Ishikawa (cell line): ENCODE results near the gene PDZRN3.

ENCODE experiments used
- CEBPB ChIP-seq: IDR thresholded peaks from 2 replicates; pipeline ENCODE4 v1.6.1; 2012
- CREB1 ChIP-seq: IDR thresholded peaks from 2 replicates; pipeline ENCODE4 v1.6.1; 2012; ENCODE audit warnings: low read depth
- EGR1 ChIP-seq: IDR thresholded peaks from 2 replicates; pipeline ENCODE4 v1.6.1; 2012
- EP300 ChIP-seq: IDR thresholded peaks from 2 replicates; pipeline ENCODE4 v1.6.1; 2012; ENCODE audit warnings: borderline replicate concordance
- FOXM1 ChIP-seq: IDR thresholded peaks from 2 replicates; pipeline ENCODE4 v1.6.1; 2012; ENCODE audit warnings: low read depth, borderline replicate concordance
- MAX ChIP-seq: IDR thresholded peaks from 2 replicates; pipeline ENCODE4 v1.6.1; 2012
- NFIC ChIP-seq: IDR thresholded peaks from 2 replicates; pipeline ENCODE4 v1.6.1; 2012
- RAD21 ChIP-seq: IDR thresholded peaks from 2 replicates; pipeline ENCODE4 v1.6.1; 2012; ENCODE audit warnings: low read depth
- TAF1 ChIP-seq: IDR thresholded peaks from 2 replicates; pipeline ENCODE4 v1.6.1; 2012; ENCODE audit warnings: low read depth, mild to moderate bottlenecking
- TCF12 ChIP-seq: IDR thresholded peaks from 2 replicates; pipeline ENCODE4 v1.6.1; 2012; ENCODE audit warnings: low read depth
- TEAD4 ChIP-seq: IDR thresholded peaks from 2 replicates; pipeline ENCODE4 v1.6.1; 2012
- YY1 ChIP-seq: IDR thresholded peaks from 2 replicates; pipeline ENCODE4 v1.6.1; 2012; ENCODE audit warnings: low read depth
- ZBTB7A ChIP-seq: IDR thresholded peaks from 2 replicates; pipeline ENCODE4 v1.6.1; 2012; ENCODE audit warnings: low read depth
- TF ChIP-seq, protein P1 (sequence below): IDR thresholded peaks from 2 replicates; pipeline ENCODE4 v1.6.1; 2012
- TF ChIP-seq, protein P2 (sequence below): IDR thresholded peaks from 2 replicates; pipeline ENCODE4 v1.6.1; 2012; ENCODE audit warnings: low read depth, mild to moderate bottlenecking

The PDZRN3 gene

GRCh38 chr3:73609315-73609641, 15.5 kb downstream of the PDZRN3 start:
- TF ChIP-seq NFIC = no peak
- TF ChIP-seq EP300 = no peak
- TF ChIP-seq, protein P1, sequence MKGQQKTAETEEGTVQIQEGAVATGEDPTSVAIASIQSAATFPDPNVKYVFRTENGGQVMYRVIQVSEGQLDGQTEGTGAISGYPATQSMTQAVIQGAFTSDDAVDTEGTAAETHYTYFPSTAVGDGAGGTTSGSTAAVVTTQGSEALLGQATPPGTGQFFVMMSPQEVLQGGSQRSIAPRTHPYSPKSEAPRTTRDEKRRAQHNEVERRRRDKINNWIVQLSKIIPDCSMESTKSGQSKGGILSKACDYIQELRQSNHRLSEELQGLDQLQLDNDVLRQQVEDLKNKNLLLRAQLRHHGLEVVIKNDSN = no peak
- TF ChIP-seq TAF1 = no peak
- TF ChIP-seq, protein P2, sequence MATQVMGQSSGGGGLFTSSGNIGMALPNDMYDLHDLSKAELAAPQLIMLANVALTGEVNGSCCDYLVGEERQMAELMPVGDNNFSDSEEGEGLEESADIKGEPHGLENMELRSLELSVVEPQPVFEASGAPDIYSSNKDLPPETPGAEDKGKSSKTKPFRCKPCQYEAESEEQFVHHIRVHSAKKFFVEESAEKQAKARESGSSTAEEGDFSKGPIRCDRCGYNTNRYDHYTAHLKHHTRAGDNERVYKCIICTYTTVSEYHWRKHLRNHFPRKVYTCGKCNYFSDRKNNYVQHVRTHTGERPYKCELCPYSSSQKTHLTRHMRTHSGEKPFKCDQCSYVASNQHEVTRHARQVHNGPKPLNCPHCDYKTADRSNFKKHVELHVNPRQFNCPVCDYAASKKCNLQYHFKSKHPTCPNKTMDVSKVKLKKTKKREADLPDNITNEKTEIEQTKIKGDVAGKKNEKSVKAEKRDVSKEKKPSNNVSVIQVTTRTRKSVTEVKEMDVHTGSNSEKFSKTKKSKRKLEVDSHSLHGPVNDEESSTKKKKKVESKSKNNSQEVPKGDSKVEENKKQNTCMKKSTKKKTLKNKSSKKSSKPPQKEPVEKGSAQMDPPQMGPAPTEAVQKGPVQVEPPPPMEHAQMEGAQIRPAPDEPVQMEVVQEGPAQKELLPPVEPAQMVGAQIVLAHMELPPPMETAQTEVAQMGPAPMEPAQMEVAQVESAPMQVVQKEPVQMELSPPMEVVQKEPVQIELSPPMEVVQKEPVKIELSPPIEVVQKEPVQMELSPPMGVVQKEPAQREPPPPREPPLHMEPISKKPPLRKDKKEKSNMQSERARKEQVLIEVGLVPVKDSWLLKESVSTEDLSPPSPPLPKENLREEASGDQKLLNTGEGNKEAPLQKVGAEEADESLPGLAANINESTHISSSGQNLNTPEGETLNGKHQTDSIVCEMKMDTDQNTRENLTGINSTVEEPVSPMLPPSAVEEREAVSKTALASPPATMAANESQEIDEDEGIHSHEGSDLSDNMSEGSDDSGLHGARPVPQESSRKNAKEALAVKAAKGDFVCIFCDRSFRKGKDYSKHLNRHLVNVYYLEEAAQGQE = no peak
- no peak for TF ChIP-seq ZBTB7A

- TF ChIP-seq YY1 (no peak), RAD21 (no peak), FOXM1 (no peak), MAX (no peak), CREB1 (no peak), ZBTB7A (no peak), TCF12 (no peak), TEAD4 (no peak), CEBPB (no peak), NFIC (no peak), EGR1 (no peak), EP300 (no peak), TAF1 (no peak)
- TF ChIP-seq, protein P2 = no peak
- TF ChIP-seq, protein P1 = no peak
Observed at GRCh38 chr3:73608456-73609314, 16.1 kb downstream of the PDZRN3 start.

DNA sequence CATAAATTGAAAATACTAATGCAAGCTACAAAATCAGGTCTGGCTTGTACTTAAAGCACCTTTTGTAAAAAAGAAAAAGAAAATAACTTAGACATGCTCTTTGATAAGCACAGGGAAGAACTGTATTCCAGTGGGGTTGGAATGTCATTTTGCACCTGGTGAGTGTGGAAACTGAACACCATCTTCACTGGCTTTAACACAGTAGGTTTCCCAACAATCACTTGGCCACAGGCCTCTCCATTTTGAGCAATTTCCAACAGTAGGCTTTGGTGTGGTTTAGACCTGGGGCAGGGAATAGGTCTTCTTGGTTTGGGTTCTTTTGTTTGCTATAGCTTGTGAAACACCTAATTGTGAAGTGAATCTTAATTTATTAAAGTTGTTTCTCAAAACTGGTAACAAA, 18.9 kb downstream of the PDZRN3 start:
- TF ChIP-seq EGR1 (no peak), NFIC (no peak), TAF1 (no peak), FOXM1 (no peak), RAD21 (no peak), CREB1 (no peak), MAX (no peak), CEBPB (no peak)
- TF ChIP-seq, protein P1 = no peak

GRCh38 chr3:73605412-73605811, 19.3 kb downstream of the PDZRN3 start:
- TF ChIP-seq, protein P1 = no peak
- TF ChIP-seq YY1 (no peak), TAF1 (no peak), TCF12 (no peak), EGR1 (no peak), ZBTB7A (no peak), TEAD4 (no peak), NFIC (no peak), CEBPB (no peak), RAD21 (no peak), FOXM1 (no peak), CREB1 (no peak), EP300 (no peak), MAX (no peak)
- TF ChIP-seq, protein P2 = no peak
